ENCODE results near the gene SRD5A2.

GRCh38 chr2:31476511-31477180 lies 104.1 kb downstream of the SRD5A2 start:
- TF ChIP-seq ZBTB17 (tag by site-specific recombination; IDR thresholded peaks at IDR 0.05) (no peak), MYNN (tag by site-specific recombination; IDR thresholded peaks at IDR 0.05; ENCODE audit: borderline replicate concordance) (no peak), CTCF (tag by site-specific recombination; IDR thresholded peaks at IDR 0.05) (no peak), ZNF292 (tag by site-specific recombination; IDR thresholded peaks at IDR 0.05; ENCODE audit: borderline replicate concordance, low read depth) (no peak), ZBTB7A (tag by site-specific recombination; IDR thresholded peaks at IDR 0.05; ENCODE audit: low read depth) (no peak), ZNF138 (tag by site-specific recombination; IDR thresholded peaks at IDR 0.05; ENCODE audit: borderline replicate concordance) (no peak), ZNF692 (tag by site-specific recombination; IDR thresholded peaks at IDR 0.05) (no peak), ZBTB44 (tag by site-specific recombination; IDR thresholded peaks at IDR 0.05) (no peak)

Measured in HEK293 (cell line).